ENCODE data around the gene TMOD4.

TMOD4 gene

DNA sequence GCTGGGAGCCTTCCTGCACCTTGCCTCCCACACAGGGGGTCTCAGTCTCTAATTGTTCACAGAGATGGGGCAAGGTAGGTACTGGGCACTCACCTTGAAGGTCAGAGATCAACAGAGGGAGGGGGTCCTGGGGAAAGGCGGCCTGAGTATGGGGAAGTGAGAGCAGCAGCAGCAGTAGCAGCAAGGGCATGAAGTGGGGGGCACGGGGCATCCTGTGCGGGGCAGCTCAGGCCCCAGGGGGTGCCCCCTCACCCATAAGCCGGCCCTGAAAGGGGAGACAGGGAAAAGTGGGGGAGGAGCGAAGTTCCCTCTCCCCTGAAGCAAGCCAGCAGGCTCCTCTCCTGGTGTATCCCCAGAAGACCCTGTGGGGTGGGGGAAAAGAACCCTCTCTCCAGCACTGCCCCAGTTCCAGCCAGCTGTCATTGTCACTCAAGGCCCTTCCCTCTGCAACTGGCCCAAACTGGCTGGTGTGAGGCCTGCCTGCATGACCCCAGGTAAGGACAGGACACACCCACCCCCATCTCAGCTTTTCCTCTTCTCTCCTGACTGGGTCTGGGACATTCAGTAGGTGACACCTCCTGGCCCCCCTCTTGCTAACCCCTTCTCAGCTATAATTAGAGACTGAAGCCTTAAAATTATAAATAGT lies 33.2 kb downstream of the TMOD4 start:
- no peak for DNase-seq

DNA sequence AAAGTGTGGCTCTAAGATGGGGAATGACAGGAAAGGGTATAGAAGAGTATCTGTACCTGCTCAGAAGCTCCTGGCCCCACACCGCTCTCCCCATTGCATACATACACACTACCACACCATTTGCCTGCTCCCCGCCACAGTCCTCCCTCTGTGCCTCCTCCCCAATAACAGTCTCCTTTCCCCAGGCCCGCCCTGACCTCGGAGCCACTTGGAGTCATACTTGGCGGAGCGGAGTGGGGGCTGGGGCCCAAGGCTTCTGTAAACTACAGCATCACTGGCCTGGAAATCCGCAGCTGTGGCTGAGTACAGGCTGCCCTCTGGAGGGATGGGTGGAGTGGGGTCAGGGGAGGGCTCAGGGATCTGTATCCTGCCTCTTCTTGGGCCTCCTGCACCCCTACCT lies 38.0 kb downstream of the TMOD4 start:
- peak; percentile 49 for DNase-seq

DNA sequence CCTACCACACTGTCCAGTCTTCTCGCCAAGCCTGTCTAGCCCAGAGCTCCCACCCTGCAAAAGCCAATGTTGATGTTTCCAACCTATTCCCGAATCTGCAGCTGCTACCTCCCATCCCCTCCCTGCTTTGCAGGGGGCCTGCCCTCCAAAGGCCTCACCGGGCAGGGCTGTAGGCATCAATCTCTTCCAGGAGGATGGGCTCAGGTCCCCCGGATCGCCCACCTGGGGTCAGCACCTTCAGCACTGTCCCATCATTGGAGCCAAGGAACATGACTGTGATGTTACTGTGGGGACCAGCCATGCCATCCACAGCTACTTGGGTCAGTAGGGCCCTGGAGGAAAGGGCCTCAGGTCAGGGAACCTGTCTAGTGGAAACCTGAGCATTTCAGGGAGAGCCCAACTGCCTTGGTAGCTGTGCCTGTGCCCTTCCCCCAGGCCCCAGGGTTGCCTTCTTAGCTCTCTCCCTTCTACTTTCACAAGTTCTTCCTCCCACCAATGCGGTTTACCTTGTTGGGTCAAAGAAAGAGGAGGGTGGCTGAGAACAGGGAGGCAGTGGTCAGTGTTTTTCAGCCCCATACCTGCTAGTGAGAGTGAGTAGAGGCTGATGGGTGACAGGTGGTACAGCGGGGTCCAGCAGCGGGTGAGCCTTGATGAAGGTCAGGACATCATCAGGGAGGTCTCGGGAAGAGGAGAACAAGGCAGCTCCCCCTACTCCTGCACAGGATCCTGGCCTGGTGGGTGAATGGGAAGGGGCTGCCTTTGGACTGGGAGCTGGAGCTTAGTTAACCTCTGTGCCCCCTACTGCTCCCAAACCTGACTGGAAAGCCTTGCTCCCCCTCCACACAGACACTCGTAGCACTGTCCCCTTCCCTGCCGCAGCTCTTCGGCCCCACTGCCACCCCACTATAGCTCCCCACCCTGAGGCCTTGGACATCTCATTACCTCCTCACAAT lies 40.1 kb downstream of the TMOD4 start:
- peak; percentile 60 for DNase-seq

DNA sequence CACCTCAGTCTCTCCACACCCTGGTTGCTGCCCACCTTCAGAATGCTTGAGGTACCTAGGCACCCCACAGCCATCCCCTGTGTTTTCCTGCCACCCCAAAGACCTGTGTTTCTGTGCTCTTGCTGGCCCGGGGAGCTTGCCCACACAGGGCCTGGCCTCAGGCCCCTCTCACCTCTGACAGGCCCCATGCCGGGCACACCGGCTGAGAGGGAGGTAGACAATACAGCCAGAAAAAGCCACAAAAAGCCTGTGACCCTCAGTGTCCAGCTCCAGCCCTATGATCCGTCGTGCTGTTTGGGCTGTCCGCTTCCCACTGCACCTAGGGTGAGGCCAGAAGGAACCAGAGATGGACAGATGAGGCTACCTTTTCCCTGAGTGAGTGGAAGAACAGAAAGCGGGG lies 40.8 kb downstream of the TMOD4 start:
- DNase-seq, result no peak

DNA sequence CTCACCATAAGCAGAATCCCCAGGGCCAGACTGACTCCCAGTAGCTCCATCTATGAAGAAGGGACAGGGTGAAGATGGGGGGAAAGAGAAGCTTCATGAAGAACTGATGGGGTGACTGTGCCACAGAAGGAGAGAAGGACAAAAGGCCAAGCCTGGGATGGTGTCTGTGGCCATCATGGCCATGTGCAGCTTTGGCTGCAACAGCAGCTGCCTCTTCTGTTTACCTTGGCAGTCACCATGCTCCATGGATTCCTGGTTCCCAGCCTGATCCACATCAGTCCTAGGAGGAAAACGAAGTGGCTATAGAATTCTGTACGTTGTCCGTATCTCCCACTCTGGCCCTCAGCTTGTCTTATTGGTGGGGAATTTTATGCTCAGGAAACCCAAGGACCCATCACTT lies 41.4 kb downstream of the TMOD4 start:
- no peak for DNase-seq

DNA sequence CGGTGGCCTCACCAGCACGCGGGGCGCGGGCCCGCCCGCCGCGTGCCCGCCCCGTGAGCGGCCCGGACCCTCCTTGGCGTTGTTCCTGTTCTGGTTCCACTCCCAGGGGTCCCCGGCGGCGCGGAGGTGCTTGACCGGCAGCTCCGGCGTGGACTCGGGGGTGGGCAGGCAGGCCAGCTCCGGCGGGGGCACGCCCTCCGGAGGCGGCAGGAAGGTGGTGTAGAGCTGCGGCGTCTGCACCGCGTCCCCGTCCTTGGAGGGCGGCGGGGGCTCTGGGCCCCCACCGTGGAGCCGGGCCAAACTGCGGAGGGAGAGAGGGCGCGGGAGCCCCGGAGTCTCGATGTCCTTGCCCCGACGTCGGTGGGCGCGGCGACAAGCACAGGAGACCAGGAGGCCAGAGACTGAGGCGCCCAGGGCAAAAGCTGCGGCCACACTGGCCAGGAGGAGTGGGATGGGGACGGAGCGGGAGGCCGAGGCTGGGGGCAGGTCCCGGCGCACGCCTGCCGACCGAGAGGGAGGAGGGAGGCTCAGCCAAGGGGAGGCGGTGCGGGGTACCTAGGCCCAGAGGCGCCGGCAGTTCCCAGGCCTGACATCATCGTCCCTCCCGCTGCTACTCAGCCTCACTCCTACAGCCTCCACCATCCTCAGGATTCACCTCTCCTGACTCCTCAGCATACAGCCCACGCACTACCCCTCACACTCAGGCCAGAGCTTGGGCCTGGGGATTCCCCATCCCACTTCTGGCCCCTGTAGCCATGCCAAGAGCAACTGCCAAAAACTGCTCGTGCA lies 42.6 kb downstream of the TMOD4 start:
- DNase-seq, result peak; percentile 77

DNA sequence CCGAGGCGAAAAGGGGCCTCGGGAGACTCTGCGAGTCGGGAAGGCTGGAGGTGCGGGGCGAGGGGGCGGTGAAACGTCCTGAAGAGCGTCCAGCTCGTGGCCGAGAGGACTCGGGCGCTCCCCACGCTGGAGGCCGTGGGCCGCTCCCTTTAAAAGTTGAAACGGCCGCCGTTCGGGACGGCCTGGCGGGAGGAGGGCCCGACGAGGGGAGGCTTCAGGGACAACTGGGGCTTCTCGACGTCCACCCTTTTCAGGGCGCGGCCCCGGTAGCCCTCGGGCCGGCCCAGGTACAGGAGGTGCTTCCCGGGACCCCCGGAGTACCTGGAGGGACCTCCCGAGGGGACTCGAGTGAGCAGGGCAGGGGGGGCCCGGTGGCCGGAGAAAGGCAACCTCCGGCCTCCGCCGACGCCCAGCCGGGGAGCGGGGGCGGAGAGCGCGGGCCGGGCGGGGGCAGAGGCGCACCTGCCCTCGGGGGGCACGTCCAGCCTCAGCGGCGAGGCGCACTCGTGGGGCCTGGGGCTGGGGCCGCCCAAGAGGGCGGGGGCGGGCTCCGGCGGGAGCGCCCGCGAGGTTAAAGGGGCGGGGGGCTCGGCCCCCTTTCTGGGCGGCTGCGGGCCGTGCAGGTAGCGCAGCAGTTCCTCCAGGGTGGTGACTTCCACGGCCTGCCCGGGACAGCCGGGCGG lies 43.3 kb downstream of the TMOD4 start:
- DNase-seq, result peak; percentile 48

DNA sequence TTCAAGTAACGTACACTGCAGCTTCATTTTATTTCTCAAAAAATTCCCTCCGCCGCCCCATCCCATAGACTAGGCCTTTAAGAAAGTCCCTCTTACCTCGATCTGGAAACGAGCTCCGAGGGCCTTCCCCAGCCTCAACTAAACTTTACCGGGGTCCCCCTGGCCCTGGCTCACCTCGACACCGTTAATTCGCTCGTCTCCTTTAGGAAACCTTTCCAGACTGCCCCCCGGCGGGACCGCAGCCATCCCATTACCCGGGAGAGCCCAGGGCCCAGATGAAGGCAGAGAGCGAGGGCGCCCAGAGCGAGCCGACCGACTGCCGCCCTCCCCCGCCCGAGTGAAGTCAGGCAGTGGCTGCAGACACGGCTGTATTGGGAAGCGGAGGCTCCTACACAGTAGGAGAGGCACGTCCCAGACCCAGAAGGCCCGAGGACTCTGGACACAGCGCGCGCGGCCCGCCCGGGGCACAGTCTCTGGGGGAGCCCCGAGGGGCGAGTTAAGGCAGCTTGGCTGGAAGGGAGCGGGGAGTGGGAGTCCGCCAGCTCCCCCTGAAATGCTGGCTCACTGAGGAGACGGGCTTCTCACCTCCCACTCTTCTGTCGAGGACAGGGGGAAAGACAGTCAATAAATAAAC lies 44.0 kb downstream of the TMOD4 start:
- DNase-seq, result peak; percentile 83

DNA sequence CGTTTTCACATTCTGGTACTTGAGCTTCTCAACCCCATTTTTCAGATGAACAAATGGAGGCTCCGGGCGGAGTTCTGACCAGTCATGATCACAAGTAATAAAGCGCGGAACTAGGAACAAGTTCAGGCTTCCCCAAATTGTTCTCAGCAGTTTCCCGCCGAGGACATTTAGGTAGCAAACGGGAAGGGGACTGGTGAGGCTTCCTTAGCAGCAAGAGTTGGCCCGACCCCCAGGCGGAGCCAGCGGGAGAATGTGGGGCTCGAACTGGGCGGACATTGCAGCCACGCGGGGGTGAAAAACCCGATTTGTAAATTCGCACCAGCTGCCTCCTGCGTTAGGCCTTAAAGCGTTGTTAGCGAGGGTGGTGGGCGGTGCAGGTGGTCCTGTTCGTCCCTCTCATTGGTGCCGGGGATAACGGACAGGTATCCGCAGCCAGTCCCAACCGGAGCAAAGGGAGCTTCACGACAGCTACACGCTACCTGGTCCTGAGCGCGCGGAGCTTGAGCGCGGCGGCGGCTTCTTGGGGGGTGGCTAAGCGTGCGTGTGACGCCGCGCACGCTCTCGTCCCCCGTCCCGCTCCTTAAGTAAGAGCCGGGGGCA lies 44.7 kb downstream of the TMOD4 start:
- peak; percentile 96 for DNase-seq

DNA sequence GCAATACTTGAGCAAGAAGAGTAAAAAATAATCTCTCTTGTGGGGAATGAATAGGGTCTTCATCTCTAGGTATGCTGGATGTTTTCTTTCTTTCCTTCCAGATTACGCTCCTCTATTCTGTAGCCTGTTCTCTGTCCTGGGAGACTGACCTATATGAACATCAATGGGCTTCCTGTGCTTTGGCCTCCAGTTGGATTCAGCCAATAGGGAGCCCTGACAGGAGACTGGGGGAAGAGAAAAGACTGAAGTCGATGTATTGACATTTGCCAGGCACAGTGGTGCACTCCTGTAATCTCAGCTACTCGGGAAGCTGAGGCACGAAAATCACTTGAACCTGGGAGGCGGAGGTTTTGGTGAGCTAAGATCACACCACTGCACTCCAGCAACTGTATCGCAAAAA lies 47.0 kb downstream of the TMOD4 start:
- DNase-seq, result peak; percentile 82

DNA sequence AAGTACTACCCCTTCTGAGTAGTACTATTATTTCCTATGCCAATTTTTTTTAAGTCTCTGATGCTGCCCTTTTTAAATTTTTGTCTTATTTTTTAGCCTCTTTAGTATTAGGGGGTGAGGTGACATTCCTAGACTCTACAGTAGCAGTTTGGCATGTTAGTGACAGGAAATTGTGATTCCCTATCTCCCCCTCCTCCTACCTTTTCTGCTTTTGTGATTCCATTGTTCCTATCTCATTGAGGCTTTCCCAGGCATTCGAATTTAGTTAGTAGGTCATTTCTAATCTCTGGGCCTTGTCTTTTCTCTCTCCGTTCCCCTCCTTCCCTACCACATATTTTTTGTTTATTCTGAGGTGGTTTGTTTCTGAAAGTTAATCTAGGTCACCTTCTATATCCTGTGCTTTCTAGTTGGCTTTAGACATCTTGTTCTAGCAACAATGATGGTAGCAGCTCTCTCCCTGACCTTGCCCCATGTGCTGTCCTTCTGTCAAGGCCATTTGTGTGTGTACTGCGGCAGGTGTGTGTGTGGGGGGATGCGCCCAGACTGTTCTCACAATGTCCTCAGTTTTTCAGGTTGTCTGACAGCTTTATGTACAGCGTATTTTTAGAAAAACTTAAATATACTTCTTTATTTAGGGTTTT lies 50.9 kb downstream of the TMOD4 start:
- no peak for DNase-seq

Data from islet precursor cell (in vitro differentiated cells).